GM20431 (cell line): ENCODE data around the gene NIPBL.
"Not testable (repeated sequence)": the region's sequence is repeated elsewhere in the genome, so short reads cannot be mapped to it uniquely, and the experiment has no call there.

Experiments used
- in situ Hi-C: fragments of 300-500 bp; cut with MseI, MboI; formaldehyde crosslinking; loops from one replicate; pipeline ENCODE4 v1.15.0; 2020; ENCODE audit warnings: low sequenced_read_pairs; ENCODE audit not compliant: unreplicated experiment

The NIPBL gene

DNA sequence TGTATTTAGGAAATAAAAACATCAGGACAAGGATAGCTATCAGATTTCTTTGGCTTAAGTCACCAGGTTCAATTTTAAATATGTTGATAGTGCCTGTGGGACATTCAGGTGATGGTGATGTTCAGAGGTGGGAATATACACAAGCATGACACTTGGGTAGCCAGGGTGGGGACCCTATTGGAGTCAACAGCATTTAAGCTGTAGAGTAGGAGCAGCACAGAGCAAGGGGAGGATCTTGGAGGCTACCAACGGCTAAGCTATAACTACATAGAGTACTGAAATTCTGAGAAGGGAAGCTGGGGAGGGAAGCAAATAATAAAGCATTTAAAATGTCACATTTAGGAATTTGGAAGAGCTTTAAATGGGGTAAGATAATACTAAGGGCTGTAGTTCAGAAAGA is 194.9 kb downstream of the NIPBL start:
- in situ Hi-C loops, result no loop called here

GRCh38 chr5:37071901-37072581 is 195.5 kb downstream of the NIPBL start:
- in situ Hi-C loops, result no loop called here

- in situ Hi-C loops, result no loop called here
Measured at GRCh38 chr5:37075399-37075950, 198.9 kb downstream of the NIPBL start.

DNA sequence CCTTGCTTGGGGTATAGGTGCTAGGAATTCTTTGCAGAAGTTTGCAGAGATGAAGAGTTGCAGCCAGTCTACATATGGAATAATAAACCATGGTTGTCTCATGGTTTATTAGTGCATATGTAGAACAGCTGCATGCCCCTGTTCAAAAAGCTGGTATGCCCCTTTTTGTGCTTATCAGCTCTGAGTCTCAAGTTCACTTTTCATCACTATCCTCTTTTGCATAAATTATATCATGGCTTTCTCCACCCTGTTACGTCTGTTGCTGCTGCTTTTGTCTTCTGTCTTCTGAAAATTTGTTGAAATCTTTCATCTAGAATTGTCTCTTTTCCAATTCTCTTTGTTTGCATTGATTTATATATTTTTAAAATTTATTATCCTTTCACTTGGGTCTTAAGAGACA is 200.6 kb downstream of the NIPBL start:
- in situ Hi-C loops, result no loop called here

DNA sequence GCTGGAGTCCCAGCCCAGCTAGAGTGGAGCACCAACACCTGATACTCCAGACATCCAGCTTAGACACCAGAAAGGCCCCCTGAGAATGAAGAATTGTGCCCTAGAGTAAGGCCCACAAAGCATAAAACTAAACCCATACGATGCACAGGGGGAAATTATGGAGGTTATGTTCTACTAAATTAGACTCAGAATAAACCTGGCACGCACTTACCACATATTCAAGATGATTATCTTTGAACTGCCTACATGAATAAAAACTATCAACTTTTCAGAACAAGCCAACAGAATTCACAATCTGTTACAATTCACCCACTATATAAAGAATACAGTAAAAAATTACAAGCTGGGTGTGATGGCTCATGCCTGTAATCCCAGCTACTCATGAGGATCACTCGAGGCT is 204.1 kb downstream of the NIPBL start:
- in situ Hi-C loops, result no loop called here

DNA sequence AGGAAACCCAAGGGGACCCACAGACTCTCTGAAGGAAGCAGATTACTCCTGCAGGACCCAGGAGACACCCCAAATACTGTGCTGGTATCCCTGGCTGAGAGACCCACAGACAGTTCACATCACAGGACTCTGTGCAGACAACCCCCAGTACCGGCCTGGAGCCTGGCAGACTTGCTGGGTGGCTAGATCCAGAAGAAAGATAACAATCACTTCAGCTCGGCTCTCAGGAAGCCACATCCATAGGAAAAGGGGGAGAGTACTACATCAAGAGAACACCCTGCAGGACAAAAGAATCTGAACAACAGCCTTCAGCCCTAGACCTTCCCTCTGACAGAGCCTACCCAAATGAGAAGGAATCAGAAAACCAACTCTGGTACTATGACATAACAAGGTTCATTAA is 206.4 kb downstream of the NIPBL start:
- in situ Hi-C loops, result not testable (repeated sequence)

- in situ Hi-C loops, result not testable (repeated sequence)
Measured at GRCh38 chr5:37086026-37086425, 209.5 kb downstream of the NIPBL start.

- in situ Hi-C loops, result no loop called here
Measured at GRCh38 chr5:37086466-37087173, 210.1 kb downstream of the NIPBL start.

- in situ Hi-C loops, result no loop called here
Measured at GRCh38 chr5:37088009-37088408, 211.4 kb downstream of the NIPBL start.

GRCh38 chr5:37090123-37090726 is 213.7 kb downstream of the NIPBL start:
- in situ Hi-C loops, result no loop called here

DNA sequence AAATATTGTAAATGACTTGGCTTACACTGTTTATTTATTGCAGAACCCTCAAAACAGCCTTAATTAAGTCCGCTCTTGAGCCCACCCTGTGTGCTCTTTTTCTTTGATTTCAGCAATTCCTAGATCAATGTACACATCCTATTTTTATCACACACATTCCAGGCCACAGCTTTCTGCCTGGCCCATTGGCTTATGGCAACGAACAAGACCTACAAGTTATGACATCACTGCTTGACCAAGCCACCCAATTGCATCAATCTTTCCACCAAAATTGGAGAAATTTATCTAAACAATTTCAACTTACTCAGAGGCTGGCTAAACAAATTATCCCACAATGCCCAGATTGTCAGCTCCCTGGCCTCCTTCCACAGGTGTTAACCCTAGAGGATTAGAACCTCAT is 214.2 kb downstream of the NIPBL start:
- in situ Hi-C loops, result no loop called here

GRCh38 chr5:37093795-37094194 is 217.2 kb downstream of the NIPBL start:
- in situ Hi-C loops, result not testable (repeated sequence)

DNA sequence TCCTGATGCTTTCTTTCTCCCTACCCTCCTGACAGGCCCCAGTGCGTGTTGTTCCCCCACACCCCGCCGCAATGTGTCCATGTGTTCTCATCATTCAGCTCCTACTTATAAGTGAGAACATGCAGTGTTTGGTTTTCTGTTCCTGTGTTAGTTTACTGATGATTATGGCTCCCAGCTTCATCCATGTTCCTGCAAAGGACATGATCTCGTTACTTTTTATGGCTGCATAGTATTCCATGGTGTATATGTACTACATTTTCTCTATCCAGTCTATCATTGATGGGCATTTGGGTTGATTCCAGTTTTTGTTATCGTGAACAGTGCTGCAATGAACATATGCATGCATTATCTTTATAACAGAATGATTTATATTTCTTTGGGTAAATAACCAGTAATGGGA is 222.7 kb downstream of the NIPBL start:
- in situ Hi-C loops, result not testable (repeated sequence)

- in situ Hi-C loops, result no loop called here
Measured at GRCh38 chr5:37103302-37103701, 226.7 kb downstream of the NIPBL start.

- in situ Hi-C loops, result no loop called here
Measured at GRCh38 chr5:37109338-37109737, 232.8 kb downstream of the NIPBL start.

DNA sequence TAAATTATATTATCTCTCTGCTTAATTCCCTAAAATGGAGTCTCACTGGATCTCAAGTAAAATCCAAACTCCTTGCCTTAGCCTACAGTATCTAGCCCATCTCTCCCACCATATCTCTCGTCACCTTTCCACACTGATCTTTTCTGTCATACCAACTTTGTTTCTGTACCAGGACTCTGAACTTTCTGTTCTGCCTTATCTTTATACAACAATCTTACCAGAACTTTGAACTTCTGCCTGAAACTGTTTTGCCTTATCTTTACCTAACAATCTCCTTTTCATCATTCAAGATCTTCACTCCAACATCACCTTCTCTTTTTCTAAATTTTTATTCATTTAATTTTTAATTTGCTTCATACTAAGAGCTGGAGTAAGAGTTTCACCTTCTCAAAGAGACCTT is 233.6 kb downstream of the NIPBL start:
- in situ Hi-C loops, result no loop called here

DNA sequence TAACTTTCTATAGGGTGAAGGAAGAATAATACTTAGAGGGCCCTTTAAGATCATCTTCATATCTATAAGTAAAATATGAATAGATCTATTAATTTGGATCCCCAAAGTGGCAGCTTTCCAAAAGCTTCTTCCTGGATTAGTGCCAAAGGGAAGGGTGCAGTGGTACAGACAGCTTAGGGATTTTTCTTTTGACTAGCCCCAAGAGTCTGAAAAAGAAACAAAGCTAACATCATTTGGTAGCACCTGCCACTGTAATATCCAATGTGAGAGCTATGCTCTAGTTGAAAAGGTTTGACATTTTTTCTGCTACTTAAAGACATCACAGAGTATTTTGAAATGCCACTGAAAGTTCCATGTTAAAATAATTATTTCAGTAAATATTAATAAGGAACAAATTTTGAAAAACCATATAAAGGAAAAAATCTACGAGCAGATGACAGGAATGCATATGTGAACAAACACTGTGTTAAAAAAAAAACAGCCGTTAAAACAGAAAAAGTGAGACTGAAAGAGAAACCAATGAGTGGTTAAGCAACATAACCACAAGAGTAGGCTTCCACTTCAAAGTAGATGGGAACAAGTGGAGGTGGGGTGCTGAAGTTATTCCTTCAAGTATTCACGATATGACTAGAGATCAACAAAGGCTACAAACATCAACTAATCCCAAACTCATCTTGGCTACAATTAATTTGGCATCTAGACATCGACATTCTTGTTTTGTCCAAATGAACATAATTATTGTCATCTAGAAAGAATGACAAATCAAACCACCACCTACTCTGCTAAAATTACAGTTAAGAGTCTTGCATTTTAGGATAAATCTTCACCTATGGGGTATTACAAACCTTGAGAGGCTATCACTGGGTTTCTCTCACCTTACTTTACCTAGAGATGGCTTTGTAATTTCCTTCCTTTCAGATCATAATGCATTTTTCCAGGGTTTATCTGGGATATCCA is 235.1 kb downstream of the NIPBL start:
- in situ Hi-C loops, result no loop called here

GRCh38 chr5:37112383-37112991 is 235.9 kb downstream of the NIPBL start:
- in situ Hi-C loops, result no loop called here
